ENCODE data around the gene NUP210L.

Gene NUP210L

GRCh38 chr1:153963850-153964331 lies 191.0 kb downstream of the NUP210L start:
- no peak for DNase-seq (ENCODE audit: low spot score)

GRCh38 chr1:153963030-153963849 lies 191.6 kb downstream of the NUP210L start, which contains the start of gene SLC39A1:
Gene SLC39A1, minus strand, starts transcription at chr1:153963537. Its CDS starts 822 bp downstream, at chr1:153962715.
- DNase-seq (ENCODE audit: low spot score) = peak; percentile 97

- DNase-seq (ENCODE audit: low spot score) = no peak
Observed at GRCh38 chr1:153962088-153963029, 192.5 kb downstream of the NUP210L start.

- no peak for DNase-seq (ENCODE audit: low spot score)
Observed at GRCh38 chr1:153961421-153961820, 193.5 kb downstream of the NUP210L start.

GRCh38 chr1:153960206-153960605 lies 194.7 kb downstream of the NUP210L start:
- DNase-seq (ENCODE audit: low spot score) = no peak

- no peak for DNase-seq (ENCODE audit: low spot score)
Observed at GRCh38 chr1:153959454-153959853, 195.4 kb downstream of the NUP210L start.

GRCh38 chr1:153958961-153959260 lies 196.0 kb downstream of the NUP210L start:
- DNase-seq (ENCODE audit: low spot score) = no peak

GRCh38 chr1:153958111-153958960 lies 196.5 kb downstream of the NUP210L start, which contains the start of gene CRTC2:
Gene CRTC2, minus strand, starts transcription at chr1:153958612. Its CDS starts 115 bp downstream, at chr1:153958497.
- peak; percentile 99 for DNase-seq (ENCODE audit: low spot score)

- DNase-seq (ENCODE audit: low spot score) = peak; percentile 46
Observed at GRCh38 chr1:153957744-153958110, 197.1 kb downstream of the NUP210L start.

- DNase-seq (ENCODE audit: low spot score) = no peak
Observed at GRCh38 chr1:153956997-153957715, 197.7 kb downstream of the NUP210L start.

- no peak for DNase-seq (ENCODE audit: low spot score)
Observed at GRCh38 chr1:153954826-153955225, 200.0 kb downstream of the NUP210L start.

- DNase-seq (ENCODE audit: low spot score) = no peak
Observed at GRCh38 chr1:153953859-153954365, 201.0 kb downstream of the NUP210L start.

- no peak for DNase-seq (ENCODE audit: low spot score)
Observed at GRCh38 chr1:153951801-153952200, 203.1 kb downstream of the NUP210L start.

- DNase-seq (ENCODE audit: low spot score) = no peak
Observed at GRCh38 chr1:153951183-153951582, 203.7 kb downstream of the NUP210L start.

GRCh38 chr1:153946622-153947241 lies 208.1 kb downstream of the NUP210L start, which contains the start of gene DENND4B:
Gene DENND4B, minus strand, starts transcription at chr1:153946718. Its CDS starts 2,344 bp downstream, at chr1:153944374.
- DNase-seq (ENCODE audit: low spot score) = peak; percentile 80

GRCh38 chr1:153945795-153946621 lies 208.9 kb downstream of the NUP210L start:
- DNase-seq (ENCODE audit: low spot score) = peak; percentile 73

- DNase-seq (ENCODE audit: low spot score) = peak; percentile 82
Observed at GRCh38 chr1:153945131-153945794, 209.6 kb downstream of the NUP210L start.

- no peak for DNase-seq (ENCODE audit: low spot score)
Observed at GRCh38 chr1:153944827-153945117, 210.1 kb downstream of the NUP210L start.

All from activated CD4-positive, alpha-beta T cell treated with anti-CD3 and anti-CD28 coated beads, Interleukin-2, Interleukin-4, amounts not matched to agents 100 ng/mL and 50 ng/mL, durations not matched to agents 16 hours and 8 hours (primary cell).